WTC11 (cell line): Measurements from ENCODE around the gene LMTK2. TPM values are rescaled to one million over a fixed set of nuclear protein-coding genes. Genes with fewer than 3 reads are reported as not detected.

Experiments used
- ATAC-seq: fragments of 200-7000 bp; cut with Tn5 transposase; 2 replicates; pipeline ENCODE4 v1.10.0; 2021; ENCODE audit warnings: mild to moderate bottlenecking, moderate library complexity
- CTCF ChIA-PET: fragments of 300-600 bp; sonication (Branson Sonifier 250); formaldehyde crosslinking; loops from one replicate; lab custom pipeline; 2021; ENCODE audit warnings: antibody characterized with exemption; lab: Charles Lee
- POLR2A ChIA-PET: fragments of 350-600 bp; sonication (Branson Sonifier 250); formaldehyde crosslinking; loops from one replicate; lab custom pipeline; 2021; ENCODE audit warnings: antibody characterized with exemption; lab: Charles Lee
- DNase-seq: peaks from one replicate; pipeline ENCODE4 v3.0.0; 2021; ENCODE audit warnings: low spot score
- H3K27ac Mint-ChIP-seq: 2 replicates; pipeline ENCODE4 v1.8.0; 2021; ENCODE audit warnings: mixed read lengths
- H3K27me3 Mint-ChIP-seq: 2 replicates; pipeline ENCODE4 v1.8.0; 2021; ENCODE audit warnings: low read depth, mild to moderate bottlenecking, moderate library complexity, mixed read lengths
- H3K36me3 Mint-ChIP-seq: 2 replicates; pipeline ENCODE4 v1.8.0; 2021; ENCODE audit warnings: mixed read lengths
- H3K4me1 Mint-ChIP-seq: 2 replicates; pipeline ENCODE4 v1.8.0; 2022; ENCODE audit warnings: mixed read lengths
- H3K4me3 Mint-ChIP-seq: 2 replicates; pipeline ENCODE4 v1.8.0; 2021; ENCODE audit warnings: mild to moderate bottlenecking, moderate library complexity, mixed read lengths
- H3K9me3 Mint-ChIP-seq: 2 replicates; pipeline ENCODE4 v1.8.0; 2021; ENCODE audit warnings: mixed read lengths
- ETV6 ChIP-seq: sonication (generic); formaldehyde crosslinking; IDR thresholded peaks from 2 replicates; pipeline ENCODE4 v1.8.1; 2022; ENCODE audit warnings: mild to moderate bottlenecking, missing genetic modification reagents
- FOXJ3 ChIP-seq: sonication (generic); formaldehyde crosslinking; IDR thresholded peaks from 2 replicates; pipeline ENCODE4 v1.9.0; 2021; ENCODE audit warnings: missing genetic modification reagents, mild to moderate bottlenecking, borderline replicate concordance
- NFATC4 ChIP-seq: fragments of 250-450 bp; sonication (Bioruptor Pico); IDR thresholded peaks from 2 replicates; pipeline ENCODE4 v1.9.0; 2021; ENCODE audit warnings: mild to moderate bottlenecking
- NFE2L1 ChIP-seq: sonication (generic); formaldehyde crosslinking; IDR thresholded peaks from 2 replicates; pipeline ENCODE4 v1.8.1; 2023; ENCODE audit warnings: missing genetic modification reagents
- RORB ChIP-seq: fragments of 250-450 bp; sonication (Bioruptor Pico); IDR thresholded peaks from 2 replicates; pipeline ENCODE4 v1.9.0; 2021; ENCODE audit warnings: mild to moderate bottlenecking
- SMAD3 ChIP-seq: sonication (generic); formaldehyde crosslinking; IDR thresholded peaks from 2 replicates; pipeline ENCODE4 v1.8.0; 2022; ENCODE audit warnings: missing genetic modification reagents, mild to moderate bottlenecking, borderline replicate concordance
- ZBTB21 ChIP-seq: sonication (generic); formaldehyde crosslinking; IDR thresholded peaks from 2 replicates; pipeline ENCODE4 v1.8.1; 2023; ENCODE audit warnings: mild to moderate bottlenecking, missing genetic modification reagents, borderline replicate concordance
- total RNA-seq: library from RNA; stranded (reverse); gene quantifications from 3 replicates; pipeline ENCODE4 v1.2.3, GENCODE V29; 2021
- TF ChIP-seq, protein P1 (sequence below): fragments of 250-450 bp; sonication (Bioruptor Pico); IDR thresholded peaks from 2 replicates; pipeline ENCODE4 v1.9.0; 2021; ENCODE audit warnings: mild to moderate bottlenecking
- TF ChIP-seq, protein P2 (sequence below): sonication (generic); formaldehyde crosslinking; IDR thresholded peaks from 2 replicates; pipeline ENCODE4 v1.8.0; 2023; ENCODE audit warnings: missing genetic modification reagents, mild to moderate bottlenecking, borderline replicate concordance
- TF ChIP-seq, protein P3 (sequence below): fragments of 250-450 bp; sonication (Bioruptor Pico); IDR thresholded peaks from 2 replicates; pipeline ENCODE4 v1.8.0; 2021; ENCODE audit warnings: mild to moderate bottlenecking
- TF ChIP-seq, protein P4 (sequence below): fragments of 200-600 bp; IDR thresholded peaks from 2 replicates; pipeline ENCODE4 v1.8.0; 2022; ENCODE audit warnings: antibody characterized with exemption
- TF ChIP-seq, protein P5 (sequence below): sonication (generic); formaldehyde crosslinking; IDR thresholded peaks from 2 replicates; pipeline ENCODE4 v1.8.0; 2022; ENCODE audit warnings: mild to moderate bottlenecking, missing genetic modification reagents
- TF ChIP-seq, protein P6 (sequence below): fragments of 250-450 bp; sonication (Bioruptor Pico); IDR thresholded peaks from 2 replicates; pipeline ENCODE4 v1.9.0; 2021; ENCODE audit warnings: moderate library complexity, mild to moderate bottlenecking, inconsistent platforms, borderline replicate concordance

LMTK2 gene
- total RNA-seq, 1 experiment from 2014 or later, result 24.3 TPM

DNA sequence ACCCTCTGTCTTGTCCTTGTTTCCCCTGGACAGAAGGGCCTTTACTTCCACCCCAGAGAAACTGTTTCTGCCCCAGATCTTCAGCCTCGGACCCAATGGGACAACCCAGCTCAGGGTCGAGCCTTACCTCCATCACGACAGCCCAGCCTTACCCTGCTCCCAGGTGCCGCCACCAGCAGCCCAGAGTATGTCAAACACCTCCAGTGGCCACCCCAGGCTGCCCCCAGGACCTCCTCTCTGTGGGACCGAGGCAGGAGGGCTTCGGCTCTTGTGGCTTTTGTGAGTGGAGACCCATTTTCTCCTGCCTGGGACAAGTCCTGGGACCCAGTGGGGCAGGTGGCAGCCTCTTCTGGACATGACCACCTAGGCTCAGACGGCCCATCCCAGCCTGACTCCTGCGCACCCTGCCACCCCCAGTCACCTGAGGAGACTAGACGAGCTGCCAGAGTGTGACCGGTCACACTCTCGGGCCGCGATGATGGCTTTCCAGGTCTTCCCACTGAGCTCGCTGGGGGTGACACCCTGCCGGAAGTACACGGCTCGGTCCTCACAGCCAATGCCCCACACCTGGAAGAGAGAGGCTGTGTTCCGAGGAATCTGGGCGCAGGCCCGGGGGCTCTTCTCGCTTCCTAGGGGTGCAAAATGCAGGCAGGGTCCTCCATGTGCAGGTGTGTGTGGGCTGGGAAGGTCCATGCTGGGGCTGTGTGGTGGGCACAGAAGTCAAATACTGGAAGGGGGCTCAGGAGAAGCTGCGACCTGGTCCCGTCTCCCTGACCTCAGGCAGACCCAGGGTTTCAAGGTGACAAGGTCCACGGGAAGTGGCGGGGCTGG is 129.9 kb downstream of the LMTK2 start:
- TF ChIP-seq, protein P1, sequence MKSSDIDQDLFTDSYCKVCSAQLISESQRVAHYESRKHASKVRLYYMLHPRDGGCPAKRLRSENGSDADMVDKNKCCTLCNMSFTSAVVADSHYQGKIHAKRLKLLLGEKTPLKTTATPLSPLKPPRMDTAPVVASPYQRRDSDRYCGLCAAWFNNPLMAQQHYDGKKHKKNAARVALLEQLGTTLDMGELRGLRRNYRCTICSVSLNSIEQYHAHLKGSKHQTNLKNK (CRISPR knock-in tag), result no peak
- TF ChIP-seq FOXJ3 (CRISPR knock-in tag), result no peak
- ATAC-seq, result no peak
- ChIA-PET POLR2A (interaction anchor here (0.5 kb wide), 1 partner anchor 1847 kb away, joined by 3 read pairs; no protein-coding TSS in a partner anchor), CTCF (no interaction called here)
- DNase-seq, result no peak
- no peak overlapping the region for H3K27ac Mint-ChIP-seq
- no peaks in the 10 kb centered on the region for H3K4me1 Mint-ChIP-seq
- no peak overlapping the region for H3K4me3 Mint-ChIP-seq
- H3K9me3 Mint-ChIP-seq, result no peaks in the 10 kb centered on the region
- H3K36me3 Mint-ChIP-seq, result no peaks in the 10 kb centered on the region
- H3K27me3 Mint-ChIP-seq, result no peaks in the 10 kb centered on the region

DNA sequence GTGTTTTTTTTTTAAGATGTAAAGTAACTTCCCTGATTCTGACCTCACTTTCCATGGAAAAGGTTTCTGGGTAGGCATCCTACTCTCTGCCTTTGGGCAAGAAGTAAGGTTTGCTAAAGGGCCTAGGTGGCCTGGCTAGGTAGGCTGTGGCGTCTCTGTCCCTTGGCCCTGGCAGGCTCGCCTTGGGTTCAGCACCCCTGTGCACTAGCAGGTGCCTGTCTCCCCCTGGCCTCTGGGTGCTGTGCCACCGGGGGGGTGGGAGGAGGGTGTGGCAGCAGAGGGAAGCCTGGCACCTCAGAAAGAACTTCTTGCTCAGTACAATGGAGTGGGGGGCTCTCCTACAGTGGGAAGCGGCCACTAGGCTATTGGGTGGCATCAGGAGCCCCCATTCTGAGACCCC is 131.4 kb downstream of the LMTK2 start:
- CTCF ChIA-PET, result no interaction called here
- no peak for TF ChIP-seq NFATC4 (CRISPR knock-in tag)
- TF ChIP-seq, protein P2, sequence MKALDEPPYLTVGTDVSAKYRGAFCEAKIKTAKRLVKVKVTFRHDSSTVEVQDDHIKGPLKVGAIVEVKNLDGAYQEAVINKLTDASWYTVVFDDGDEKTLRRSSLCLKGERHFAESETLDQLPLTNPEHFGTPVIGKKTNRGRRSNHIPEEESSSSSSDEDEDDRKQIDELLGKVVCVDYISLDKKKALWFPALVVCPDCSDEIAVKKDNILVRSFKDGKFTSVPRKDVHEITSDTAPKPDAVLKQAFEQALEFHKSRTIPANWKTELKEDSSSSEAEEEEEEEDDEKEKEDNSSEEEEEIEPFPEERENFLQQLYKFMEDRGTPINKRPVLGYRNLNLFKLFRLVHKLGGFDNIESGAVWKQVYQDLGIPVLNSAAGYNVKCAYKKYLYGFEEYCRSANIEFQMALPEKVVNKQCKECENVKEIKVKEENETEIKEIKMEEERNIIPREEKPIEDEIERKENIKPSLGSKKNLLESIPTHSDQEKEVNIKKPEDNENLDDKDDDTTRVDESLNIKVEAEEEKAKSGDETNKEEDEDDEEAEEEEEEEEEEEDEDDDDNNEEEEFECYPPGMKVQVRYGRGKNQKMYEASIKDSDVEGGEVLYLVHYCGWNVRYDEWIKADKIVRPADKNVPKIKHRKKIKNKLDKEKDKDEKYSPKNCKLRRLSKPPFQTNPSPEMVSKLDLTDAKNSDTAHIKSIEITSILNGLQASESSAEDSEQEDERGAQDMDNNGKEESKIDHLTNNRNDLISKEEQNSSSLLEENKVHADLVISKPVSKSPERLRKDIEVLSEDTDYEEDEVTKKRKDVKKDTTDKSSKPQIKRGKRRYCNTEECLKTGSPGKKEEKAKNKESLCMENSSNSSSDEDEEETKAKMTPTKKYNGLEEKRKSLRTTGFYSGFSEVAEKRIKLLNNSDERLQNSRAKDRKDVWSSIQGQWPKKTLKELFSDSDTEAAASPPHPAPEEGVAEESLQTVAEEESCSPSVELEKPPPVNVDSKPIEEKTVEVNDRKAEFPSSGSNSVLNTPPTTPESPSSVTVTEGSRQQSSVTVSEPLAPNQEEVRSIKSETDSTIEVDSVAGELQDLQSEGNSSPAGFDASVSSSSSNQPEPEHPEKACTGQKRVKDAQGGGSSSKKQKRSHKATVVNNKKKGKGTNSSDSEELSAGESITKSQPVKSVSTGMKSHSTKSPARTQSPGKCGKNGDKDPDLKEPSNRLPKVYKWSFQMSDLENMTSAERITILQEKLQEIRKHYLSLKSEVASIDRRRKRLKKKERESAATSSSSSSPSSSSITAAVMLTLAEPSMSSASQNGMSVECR (CRISPR knock-in tag), result no peak
- TF ChIP-seq NFE2L1 (CRISPR knock-in tag), result no peak
- no peaks in the 10 kb centered on the region for H3K9me3 Mint-ChIP-seq
- H3K27me3 Mint-ChIP-seq, result no peaks in the 10 kb centered on the region
- no peaks in the 10 kb centered on the region for H3K36me3 Mint-ChIP-seq
- DNase-seq (no peak), ATAC-seq (no peak)
- no peak overlapping the region for H3K4me3 Mint-ChIP-seq
- no peak overlapping the region for H3K27ac Mint-ChIP-seq
- no peaks in the 10 kb centered on the region for H3K4me1 Mint-ChIP-seq
- POLR2A ChIA-PET, result no interaction called here

DNA sequence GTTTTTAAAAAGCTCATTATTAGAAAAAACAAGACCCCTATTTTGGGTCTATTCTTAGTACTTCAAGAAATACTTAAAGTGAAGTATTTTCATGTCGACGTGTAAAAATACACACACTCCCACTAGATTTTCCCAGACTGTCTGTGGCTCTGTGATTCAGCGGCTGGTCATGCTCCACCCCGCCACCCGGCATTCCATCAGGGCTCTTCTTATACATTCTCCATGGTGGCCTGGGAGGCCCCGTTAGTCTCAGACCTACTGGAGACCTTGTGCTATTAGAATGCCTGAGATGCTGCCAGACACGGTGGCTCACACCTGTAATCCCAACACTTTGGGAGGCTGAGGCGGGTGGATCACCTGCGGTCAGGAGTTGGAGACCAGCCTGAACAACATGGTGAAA is 132.3 kb downstream of the LMTK2 start:
- H3K27me3 Mint-ChIP-seq, result no peaks in the 10 kb centered on the region
- DNase-seq, result no peak
- H3K4me1 Mint-ChIP-seq, result no peaks in the 10 kb centered on the region
- no peak overlapping the region for H3K4me3 Mint-ChIP-seq
- H3K36me3 Mint-ChIP-seq, result no peaks in the 10 kb centered on the region
- H3K9me3 Mint-ChIP-seq, result no peaks in the 10 kb centered on the region
- no peak for ATAC-seq
- POLR2A ChIA-PET, result no interaction called here
- CTCF ChIA-PET, result no interaction called here
- TF ChIP-seq ETV6 (CRISPR knock-in tag) (no peak), RORB (CRISPR knock-in tag) (no peak), ZBTB21 (no peak), SMAD3 (CRISPR knock-in tag) (no peak)
- TF ChIP-seq, protein P3, sequence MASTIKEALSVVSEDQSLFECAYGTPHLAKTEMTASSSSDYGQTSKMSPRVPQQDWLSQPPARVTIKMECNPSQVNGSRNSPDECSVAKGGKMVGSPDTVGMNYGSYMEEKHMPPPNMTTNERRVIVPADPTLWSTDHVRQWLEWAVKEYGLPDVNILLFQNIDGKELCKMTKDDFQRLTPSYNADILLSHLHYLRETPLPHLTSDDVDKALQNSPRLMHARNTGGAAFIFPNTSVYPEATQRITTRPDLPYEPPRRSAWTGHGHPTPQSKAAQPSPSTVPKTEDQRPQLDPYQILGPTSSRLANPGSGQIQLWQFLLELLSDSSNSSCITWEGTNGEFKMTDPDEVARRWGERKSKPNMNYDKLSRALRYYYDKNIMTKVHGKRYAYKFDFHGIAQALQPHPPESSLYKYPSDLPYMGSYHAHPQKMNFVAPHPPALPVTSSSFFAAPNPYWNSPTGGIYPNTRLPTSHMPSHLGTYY (CRISPR knock-in tag), result no peak
- TF ChIP-seq, protein P4, sequence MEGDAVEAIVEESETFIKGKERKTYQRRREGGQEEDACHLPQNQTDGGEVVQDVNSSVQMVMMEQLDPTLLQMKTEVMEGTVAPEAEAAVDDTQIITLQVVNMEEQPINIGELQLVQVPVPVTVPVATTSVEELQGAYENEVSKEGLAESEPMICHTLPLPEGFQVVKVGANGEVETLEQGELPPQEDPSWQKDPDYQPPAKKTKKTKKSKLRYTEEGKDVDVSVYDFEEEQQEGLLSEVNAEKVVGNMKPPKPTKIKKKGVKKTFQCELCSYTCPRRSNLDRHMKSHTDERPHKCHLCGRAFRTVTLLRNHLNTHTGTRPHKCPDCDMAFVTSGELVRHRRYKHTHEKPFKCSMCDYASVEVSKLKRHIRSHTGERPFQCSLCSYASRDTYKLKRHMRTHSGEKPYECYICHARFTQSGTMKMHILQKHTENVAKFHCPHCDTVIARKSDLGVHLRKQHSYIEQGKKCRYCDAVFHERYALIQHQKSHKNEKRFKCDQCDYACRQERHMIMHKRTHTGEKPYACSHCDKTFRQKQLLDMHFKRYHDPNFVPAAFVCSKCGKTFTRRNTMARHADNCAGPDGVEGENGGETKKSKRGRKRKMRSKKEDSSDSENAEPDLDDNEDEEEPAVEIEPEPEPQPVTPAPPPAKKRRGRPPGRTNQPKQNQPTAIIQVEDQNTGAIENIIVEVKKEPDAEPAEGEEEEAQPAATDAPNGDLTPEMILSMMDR, result no peak
- TF ChIP-seq, protein P5, sequence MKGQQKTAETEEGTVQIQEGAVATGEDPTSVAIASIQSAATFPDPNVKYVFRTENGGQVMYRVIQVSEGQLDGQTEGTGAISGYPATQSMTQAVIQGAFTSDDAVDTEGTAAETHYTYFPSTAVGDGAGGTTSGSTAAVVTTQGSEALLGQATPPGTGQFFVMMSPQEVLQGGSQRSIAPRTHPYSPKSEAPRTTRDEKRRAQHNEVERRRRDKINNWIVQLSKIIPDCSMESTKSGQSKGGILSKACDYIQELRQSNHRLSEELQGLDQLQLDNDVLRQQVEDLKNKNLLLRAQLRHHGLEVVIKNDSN (CRISPR knock-in tag), result no peak
- TF ChIP-seq, protein P6, sequence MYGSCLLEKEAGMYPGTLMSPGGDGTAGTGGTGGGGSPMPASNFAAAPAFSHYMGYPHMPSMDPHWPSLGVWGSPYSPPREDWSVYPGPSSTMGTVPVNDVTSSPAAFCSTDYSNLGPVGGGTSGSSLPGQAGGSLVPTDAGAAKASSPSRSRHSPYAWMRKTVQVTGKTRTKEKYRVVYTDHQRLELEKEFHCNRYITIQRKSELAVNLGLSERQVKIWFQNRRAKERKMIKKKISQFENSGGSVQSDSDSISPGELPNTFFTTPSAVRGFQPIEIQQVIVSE (CRISPR knock-in tag), result no peak
- TF ChIP-seq, protein P2 (CRISPR knock-in tag), result no peak
- H3K27ac Mint-ChIP-seq, result no peak overlapping the region
